ENCODE results near the gene URM1.

The URM1 gene

DNA sequence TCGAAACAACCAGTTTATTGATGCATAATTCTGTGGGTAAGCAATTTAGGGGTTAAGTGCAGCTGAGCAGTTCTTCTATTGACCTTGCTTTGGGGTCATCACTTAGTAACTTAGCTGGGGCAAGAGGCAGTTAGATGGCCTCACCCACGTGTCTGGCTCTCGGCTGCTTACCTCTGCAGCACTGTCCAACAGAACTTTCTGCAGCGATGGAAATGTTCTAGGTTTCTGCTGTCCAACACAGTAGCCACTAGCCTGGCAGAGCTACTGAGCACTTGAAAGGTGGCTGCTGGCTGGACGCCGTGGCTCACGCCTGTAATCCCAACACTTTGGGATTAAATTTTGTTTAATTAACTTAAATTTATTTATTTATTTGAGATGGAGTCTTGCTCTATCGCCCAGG, 13.1 kb upstream of the URM1 start:
- Histone ChIP-seq H3K27me3 (ENCODE audit: control insufficient read depth in 1 of 2, insufficient read depth in 2 of 2, low read length in 2 of 2) (no peaks in the 10 kb centered on the region), H3K27ac (ENCODE audit: low read depth, low read length) (no peak overlapping the region), H3K36me3 (ENCODE audit: insufficient read depth, low read length) (peaks cover 23% of the 10 kb centered on the region), H3K9me3 (ENCODE audit: low read length) (no peaks in the 10 kb centered on the region), H3K9ac (ENCODE audit: low read length) (no peak overlapping the region), H3K4me3 (ENCODE audit: low read depth in 1 of 2, low read length in 2 of 2) (no peak overlapping the region), H3K4me1 (ENCODE audit: insufficient read depth, low read length) (peaks cover 13% of the 10 kb centered on the region)

DNA sequence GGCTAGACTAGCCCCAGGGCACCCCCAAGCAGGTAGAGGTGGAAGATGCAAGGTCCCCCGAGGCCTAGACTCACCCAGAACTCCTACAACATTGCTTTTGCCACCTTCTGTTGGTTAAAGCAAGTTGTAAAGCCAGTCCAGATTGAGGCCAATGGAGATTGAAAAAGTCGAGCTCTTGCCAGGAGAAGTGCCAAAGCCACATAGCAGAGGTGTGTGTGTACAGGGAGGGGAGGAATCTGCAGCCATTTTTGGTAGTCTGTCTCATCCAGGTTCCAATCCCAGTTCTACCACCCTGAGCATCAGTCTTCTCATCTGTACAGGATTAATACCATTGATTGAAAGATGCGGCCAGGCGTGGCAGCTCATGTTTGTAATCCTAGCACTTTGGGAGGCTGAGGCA, 12.3 kb upstream of the URM1 start:
- H3K4me3 ChIP-seq (ENCODE audit: low read depth in 1 of 2, low read length in 2 of 2), result no peak overlapping the region
- peaks cover 13% of the 10 kb centered on the region for H3K4me1 ChIP-seq (ENCODE audit: insufficient read depth, low read length)
- H3K9ac ChIP-seq (ENCODE audit: low read length), result no peak overlapping the region
- H3K27me3 ChIP-seq (ENCODE audit: control insufficient read depth in 1 of 2, insufficient read depth in 2 of 2, low read length in 2 of 2), result no peaks in the 10 kb centered on the region
- peaks cover 18% of the 10 kb centered on the region for H3K36me3 ChIP-seq (ENCODE audit: insufficient read depth, low read length)
- H3K9me3 ChIP-seq (ENCODE audit: low read length), result no peaks in the 10 kb centered on the region
- no peak overlapping the region for H3K27ac ChIP-seq (ENCODE audit: low read depth, low read length)

DNA sequence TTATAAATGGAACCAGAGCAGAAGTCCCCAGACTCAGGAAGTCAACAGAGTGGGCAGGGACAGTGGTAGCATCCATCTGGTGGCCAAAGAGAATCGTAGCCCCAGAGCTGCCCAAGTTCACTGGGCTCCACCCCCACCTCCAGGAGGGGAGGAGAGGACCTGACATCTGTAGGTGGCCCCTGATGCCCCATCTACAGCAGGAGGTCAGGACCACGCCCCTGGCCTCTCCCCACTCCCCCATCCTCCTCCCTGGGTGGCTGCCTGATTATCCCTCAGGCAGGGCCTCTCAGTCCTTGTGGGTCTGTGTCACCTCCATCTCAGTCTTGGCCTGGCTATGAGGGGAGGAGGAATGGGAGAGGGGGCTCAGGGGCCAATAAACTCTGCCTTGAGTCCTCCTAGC, 10.3 kb upstream of the URM1 start:
- Histone ChIP-seq H3K4me1 (ENCODE audit: insufficient read depth, low read length) (peaks cover 26% of the 10 kb centered on the region), H3K9ac (ENCODE audit: low read length) (no peak overlapping the region), H3K9me3 (ENCODE audit: low read length) (no peaks in the 10 kb centered on the region), H3K36me3 (ENCODE audit: insufficient read depth, low read length) (peaks cover 5% of the 10 kb centered on the region), H3K27me3 (ENCODE audit: control insufficient read depth in 1 of 2, insufficient read depth in 2 of 2, low read length in 2 of 2) (no peaks in the 10 kb centered on the region), H3K27ac (ENCODE audit: low read depth, low read length) (no peak overlapping the region), H3K4me3 (ENCODE audit: low read depth in 1 of 2, low read length in 2 of 2) (no peak overlapping the region)

DNA sequence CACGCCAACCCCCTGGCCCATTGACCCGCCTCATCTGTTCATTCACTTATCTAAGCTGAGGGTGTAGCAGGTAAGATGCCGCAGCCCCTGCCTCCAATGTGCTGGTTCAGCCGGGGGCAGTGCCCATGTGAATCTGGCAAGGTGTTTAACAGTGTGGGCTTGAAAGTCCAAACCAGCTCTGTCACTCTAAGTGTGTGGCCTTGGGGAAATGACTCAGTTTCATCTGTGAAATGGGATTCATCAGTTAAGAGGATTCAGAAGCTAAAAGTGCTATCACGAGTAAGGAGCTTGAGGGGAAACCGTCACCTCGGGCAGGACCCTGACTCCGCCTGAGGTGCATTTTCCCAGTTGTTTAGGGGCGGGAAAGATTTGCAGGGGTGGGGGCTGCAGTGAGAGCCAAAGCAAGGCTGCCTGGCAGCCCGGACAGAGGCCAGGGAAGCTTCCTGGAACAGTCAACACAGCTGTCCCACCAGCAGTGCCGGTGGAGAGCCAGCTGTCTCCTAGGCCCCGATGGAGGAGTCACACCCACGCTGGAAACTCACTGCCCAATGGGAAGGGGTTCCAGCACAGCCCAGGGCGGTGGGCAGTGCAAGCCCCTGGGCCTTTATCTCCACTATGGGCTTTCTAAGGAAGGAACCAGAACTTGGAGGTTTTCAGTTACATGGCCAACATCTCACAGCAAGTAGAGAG, 9.7 kb upstream of the URM1 start:
- Histone ChIP-seq H3K9me3 (ENCODE audit: low read length) (no peaks in the 10 kb centered on the region), H3K36me3 (ENCODE audit: insufficient read depth, low read length) (no peaks in the 10 kb centered on the region), H3K27me3 (ENCODE audit: control insufficient read depth in 1 of 2, insufficient read depth in 2 of 2, low read length in 2 of 2) (no peaks in the 10 kb centered on the region), H3K27ac (ENCODE audit: low read depth, low read length) (peak overlapping the region; percentile 12), H3K4me1 (ENCODE audit: insufficient read depth, low read length) (peaks cover 26% of the 10 kb centered on the region), H3K9ac (ENCODE audit: low read length) (no peak overlapping the region), H3K4me3 (ENCODE audit: low read depth in 1 of 2, low read length in 2 of 2) (peak overlapping the region; percentile 22 to 66)

DNA sequence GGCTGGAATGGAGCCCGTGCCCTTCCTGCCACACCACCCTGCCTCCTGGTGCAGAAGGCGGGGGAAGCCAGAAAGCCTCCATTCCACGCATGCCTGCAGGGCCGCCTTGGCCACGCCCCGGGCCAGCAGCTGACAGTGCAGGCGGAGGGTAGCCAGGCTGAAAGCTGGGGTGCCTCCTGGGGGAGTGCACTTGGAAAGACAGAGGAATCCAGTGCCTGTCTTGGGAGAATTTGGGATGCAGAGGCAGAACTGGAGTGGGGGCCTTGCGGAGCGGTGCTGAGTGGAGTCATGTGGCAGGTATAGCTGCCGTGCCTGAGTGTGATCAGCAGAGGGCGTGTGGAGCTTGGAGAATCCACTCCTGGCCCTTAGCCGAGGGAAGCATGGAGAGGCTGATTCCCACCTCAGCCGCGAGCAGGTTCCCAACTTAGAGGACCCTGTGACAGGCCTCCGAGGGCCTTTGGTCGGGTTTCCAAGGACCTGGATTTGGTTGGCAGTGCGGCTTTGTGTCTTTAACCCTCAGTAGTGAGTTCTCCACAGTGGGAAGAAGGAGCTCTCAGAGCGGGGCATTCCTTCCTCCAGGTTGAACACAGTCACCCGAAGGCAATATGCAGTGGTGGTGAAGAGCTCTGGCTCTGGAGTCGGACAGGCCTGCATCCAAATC, 9.1 kb upstream of the URM1 start:
- no peaks in the 10 kb centered on the region for H3K27me3 ChIP-seq (ENCODE audit: control insufficient read depth in 1 of 2, insufficient read depth in 2 of 2, low read length in 2 of 2)
- no peak overlapping the region for H3K27ac ChIP-seq (ENCODE audit: low read depth, low read length)
- no peaks in the 10 kb centered on the region for H3K9me3 ChIP-seq (ENCODE audit: low read length)
- peak overlapping the region; percentile 32 for H3K9ac ChIP-seq (ENCODE audit: low read length)
- peaks cover 26% of the 10 kb centered on the region for H3K4me1 ChIP-seq (ENCODE audit: insufficient read depth, low read length)
- H3K4me3 ChIP-seq (ENCODE audit: low read depth in 1 of 2, low read length in 2 of 2), result peak overlapping the region; percentile 22 to 66
- H3K36me3 ChIP-seq (ENCODE audit: insufficient read depth, low read length), result no peaks in the 10 kb centered on the region

DNA sequence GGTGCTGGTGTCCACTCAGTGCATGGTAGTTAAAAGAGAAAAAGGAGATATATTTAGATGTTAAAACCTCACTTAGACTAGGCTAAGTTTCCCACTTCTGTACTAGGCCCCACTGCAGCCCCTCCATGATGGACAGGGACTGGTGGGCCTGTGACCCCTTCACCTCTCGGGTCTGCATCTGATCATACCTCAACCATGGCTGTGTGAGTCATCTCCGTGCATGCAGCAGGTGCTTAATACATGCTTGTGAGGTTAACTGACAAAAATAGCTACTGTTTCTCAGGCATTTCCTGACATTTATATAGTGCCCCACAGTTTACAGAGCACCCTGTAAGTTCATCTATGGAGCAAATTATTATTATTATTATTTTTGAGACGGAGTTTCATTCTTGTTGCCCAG, 8.4 kb upstream of the URM1 start:
- H3K4me3 ChIP-seq (ENCODE audit: low read depth in 1 of 2, low read length in 2 of 2), result no peak overlapping the region
- H3K4me1 ChIP-seq (ENCODE audit: insufficient read depth, low read length), result peaks cover 26% of the 10 kb centered on the region
- no peaks in the 10 kb centered on the region for H3K27me3 ChIP-seq (ENCODE audit: control insufficient read depth in 1 of 2, insufficient read depth in 2 of 2, low read length in 2 of 2)
- no peak overlapping the region for H3K9ac ChIP-seq (ENCODE audit: low read length)
- no peaks in the 10 kb centered on the region for H3K36me3 ChIP-seq (ENCODE audit: insufficient read depth, low read length)
- no peaks in the 10 kb centered on the region for H3K9me3 ChIP-seq (ENCODE audit: low read length)
- H3K27ac ChIP-seq (ENCODE audit: low read depth, low read length), result no peak overlapping the region

DNA sequence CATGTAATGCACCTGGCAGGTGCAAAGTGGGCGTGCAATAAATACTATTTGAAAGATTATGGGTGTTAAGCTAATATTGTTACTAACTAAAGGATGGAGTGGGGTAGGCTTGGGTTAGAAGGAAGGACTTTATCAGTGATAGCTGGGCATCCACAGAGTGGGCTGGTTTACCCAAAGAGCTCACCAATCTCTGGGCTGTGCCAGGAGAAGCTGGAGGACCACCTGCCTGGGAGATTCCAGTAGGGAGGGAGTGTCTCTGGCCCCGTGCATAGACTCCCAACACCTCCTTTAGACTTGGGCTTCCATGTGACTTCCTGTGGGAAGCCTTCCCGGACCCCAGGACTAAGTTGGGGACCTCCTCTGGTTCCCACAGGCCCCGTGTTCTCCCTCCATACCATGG, 5.6 kb upstream of the URM1 start:
- Histone ChIP-seq H3K4me1 (ENCODE audit: insufficient read depth, low read length) (peaks cover 30% of the 10 kb centered on the region), H3K4me3 (ENCODE audit: low read depth in 1 of 2, low read length in 2 of 2) (peak overlapping the region in 1 of 2 donors; percentile 56), H3K27me3 (ENCODE audit: control insufficient read depth in 1 of 2, insufficient read depth in 2 of 2, low read length in 2 of 2) (no peaks in the 10 kb centered on the region), H3K9me3 (ENCODE audit: low read length) (no peaks in the 10 kb centered on the region), H3K36me3 (ENCODE audit: insufficient read depth, low read length) (no peaks in the 10 kb centered on the region), H3K9ac (ENCODE audit: low read length) (no peak overlapping the region), H3K27ac (ENCODE audit: low read depth, low read length) (no peak overlapping the region)

DNA sequence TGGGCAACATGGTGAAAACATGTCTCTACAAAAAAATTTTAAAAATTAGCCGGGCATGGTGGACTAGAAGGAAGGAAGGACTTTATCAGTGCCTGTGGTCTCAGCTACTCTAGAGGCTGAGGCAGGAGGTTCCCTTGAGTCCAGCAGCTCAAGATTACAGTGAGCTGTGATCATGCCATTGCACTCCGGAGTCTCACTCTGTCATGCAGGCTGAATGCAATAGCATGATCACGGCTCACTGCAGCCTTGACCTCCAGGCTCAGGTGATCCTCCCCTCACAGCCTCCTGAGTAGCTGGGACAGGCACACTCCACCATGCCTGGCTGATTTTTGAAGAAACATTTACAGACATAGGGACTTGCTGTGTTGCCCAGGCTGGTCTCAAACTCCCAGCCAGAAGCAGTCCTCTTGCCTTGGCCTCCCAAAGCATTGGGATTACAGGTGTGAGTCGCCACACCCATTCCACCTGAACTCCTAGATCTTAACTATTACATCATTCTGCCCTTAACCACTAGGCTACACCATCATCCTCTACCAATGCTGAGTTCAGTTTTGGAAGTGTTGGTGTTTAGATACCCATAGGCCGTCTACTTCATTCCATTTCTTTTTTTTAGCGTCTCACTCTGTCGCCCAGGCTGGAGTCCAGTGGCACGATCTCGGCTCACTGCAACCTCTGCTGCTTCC, 2.0 kb upstream of the URM1 start:
- Histone ChIP-seq H3K9ac (ENCODE audit: low read length) (no peak overlapping the region), H3K4me3 (ENCODE audit: low read depth in 1 of 2, low read length in 2 of 2) (no peak overlapping the region), H3K27me3 (ENCODE audit: control insufficient read depth in 1 of 2, insufficient read depth in 2 of 2, low read length in 2 of 2) (no peaks in the 10 kb centered on the region), H3K36me3 (ENCODE audit: insufficient read depth, low read length) (no peaks in the 10 kb centered on the region), H3K4me1 (ENCODE audit: insufficient read depth, low read length) (peaks cover 28% of the 10 kb centered on the region), H3K9me3 (ENCODE audit: low read length) (no peaks in the 10 kb centered on the region), H3K27ac (ENCODE audit: low read depth, low read length) (no peak overlapping the region)

DNA sequence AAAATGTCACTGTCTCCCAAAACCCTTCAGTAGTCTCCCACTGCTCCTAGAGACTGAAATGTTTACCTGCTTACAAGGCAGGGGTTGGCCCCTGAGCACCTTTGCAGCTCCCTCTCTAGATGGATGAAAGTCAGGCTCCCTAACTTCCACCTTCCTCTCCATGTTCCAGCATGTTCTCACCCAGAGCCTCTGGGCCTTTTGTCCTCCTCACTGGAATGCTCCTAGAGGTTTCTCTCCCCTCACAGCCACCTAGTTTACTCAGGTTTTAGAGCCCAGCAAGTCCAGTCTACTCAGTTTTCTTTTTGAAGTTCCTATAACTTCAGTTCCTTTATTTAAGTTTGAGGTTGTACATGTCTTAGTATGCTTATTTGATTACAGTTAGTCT, 815 bp upstream of the URM1 start:
- Histone ChIP-seq H3K9me3 (ENCODE audit: low read length) (no peaks in the 10 kb centered on the region), H3K4me1 (ENCODE audit: insufficient read depth, low read length) (peaks cover 17% of the 10 kb centered on the region), H3K4me3 (ENCODE audit: low read depth in 1 of 2, low read length in 2 of 2) (peak overlapping the region in 1 of 2 donors; percentile 90), H3K27me3 (ENCODE audit: control insufficient read depth in 1 of 2, insufficient read depth in 2 of 2, low read length in 2 of 2) (no peaks in the 10 kb centered on the region), H3K36me3 (ENCODE audit: insufficient read depth, low read length) (peaks cover 6% of the 10 kb centered on the region), H3K9ac (ENCODE audit: low read length) (peak overlapping the region; percentile 78), H3K27ac (ENCODE audit: low read depth, low read length) (peak overlapping the region; percentile 87)

DNA sequence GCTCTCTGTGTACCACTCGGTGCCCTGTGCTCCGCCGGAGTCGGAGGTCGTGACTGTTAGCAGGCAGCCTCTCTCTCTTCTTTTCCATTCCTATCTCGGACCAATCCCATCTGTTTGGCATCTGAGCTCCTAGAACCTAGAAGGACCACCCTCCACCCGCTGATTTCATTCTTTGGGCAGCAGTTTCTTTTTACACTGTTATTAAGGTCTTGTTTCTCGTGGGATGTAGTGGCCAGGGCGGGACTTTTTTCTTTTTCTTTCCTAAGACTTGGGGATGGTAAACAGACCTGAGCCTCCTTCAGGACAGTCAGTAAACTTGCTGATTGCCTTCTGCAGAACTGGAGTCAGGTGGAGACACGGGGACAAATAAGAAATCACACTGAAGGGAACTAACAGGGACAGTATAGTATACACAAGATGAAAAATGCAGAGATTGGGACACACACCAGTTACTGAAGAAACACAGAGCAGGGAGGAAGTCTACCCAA, 500 bp downstream of the URM1 start:
- no peaks in the 10 kb centered on the region for H3K9me3 ChIP-seq (ENCODE audit: low read length)
- H3K27me3 ChIP-seq (ENCODE audit: control insufficient read depth in 1 of 2, insufficient read depth in 2 of 2, low read length in 2 of 2), result no peaks in the 10 kb centered on the region
- H3K4me3 ChIP-seq (ENCODE audit: low read depth in 1 of 2, low read length in 2 of 2), result peak overlapping the region; percentile 88 to 90
- peaks cover 6% of the 10 kb centered on the region for H3K36me3 ChIP-seq (ENCODE audit: insufficient read depth, low read length)
- peaks cover 15% of the 10 kb centered on the region for H3K4me1 ChIP-seq (ENCODE audit: insufficient read depth, low read length)
- H3K9ac ChIP-seq (ENCODE audit: low read length), result peak overlapping the region; percentile 90
- peak overlapping the region; percentile 87 for H3K27ac ChIP-seq (ENCODE audit: low read depth, low read length)

DNA sequence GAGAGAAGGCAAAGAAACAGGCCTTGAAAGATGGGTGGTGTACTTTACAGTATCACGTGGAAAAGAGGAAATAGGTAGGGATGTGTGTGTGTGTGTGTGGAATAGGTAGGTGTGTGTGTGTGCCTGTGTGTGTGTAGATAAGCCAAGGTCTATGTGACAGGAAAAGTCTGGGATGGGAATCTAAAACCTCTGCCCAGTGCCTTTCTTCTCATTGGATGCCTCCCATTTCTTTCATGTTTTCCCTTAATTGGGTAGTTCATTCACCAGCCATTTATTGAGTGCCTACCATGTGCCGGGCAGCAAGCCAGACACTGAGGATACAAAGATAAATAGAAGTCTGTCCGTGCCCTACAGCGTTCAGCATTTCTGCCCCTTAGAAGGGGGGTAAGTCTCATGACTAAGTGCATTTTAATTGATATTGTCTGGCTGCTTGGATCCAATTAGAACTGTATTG, 1.0 kb downstream of the URM1 start:
- H3K9me3 ChIP-seq (ENCODE audit: low read length), result no peaks in the 10 kb centered on the region
- peak overlapping the region; percentile 87 for H3K27ac ChIP-seq (ENCODE audit: low read depth, low read length)
- peak overlapping the region; percentile 90 for H3K9ac ChIP-seq (ENCODE audit: low read length)
- peaks cover 6% of the 10 kb centered on the region for H3K36me3 ChIP-seq (ENCODE audit: insufficient read depth, low read length)
- H3K4me3 ChIP-seq (ENCODE audit: low read depth in 1 of 2, low read length in 2 of 2), result peak overlapping the region; percentile 88 to 90
- no peaks in the 10 kb centered on the region for H3K27me3 ChIP-seq (ENCODE audit: control insufficient read depth in 1 of 2, insufficient read depth in 2 of 2, low read length in 2 of 2)
- peaks cover 15% of the 10 kb centered on the region for H3K4me1 ChIP-seq (ENCODE audit: insufficient read depth, low read length)
